ENCODE data around the gene ABCC12.

ABCC12 gene

GRCh38 chr16:48131201-48131935 lies 24.4 kb downstream of the ABCC12 start:
- no peak for DNase-seq

GRCh38 chr16:48129926-48130325 lies 25.9 kb downstream of the ABCC12 start:
- DNase-seq, result no peak

GRCh38 chr16:48128769-48129168 lies 27.0 kb downstream of the ABCC12 start:
- DNase-seq, result no peak

- no peak for DNase-seq
Observed at GRCh38 chr16:48126801-48127644, 28.8 kb downstream of the ABCC12 start.

GRCh38 chr16:48125888-48126287 lies 29.9 kb downstream of the ABCC12 start:
- no peak for DNase-seq

- DNase-seq, result no peak
Observed at GRCh38 chr16:48124266-48124665, 31.5 kb downstream of the ABCC12 start.

- DNase-seq, result no peak
Observed at GRCh38 chr16:48123104-48123788, 32.5 kb downstream of the ABCC12 start.

GRCh38 chr16:48121276-48121675 lies 34.5 kb downstream of the ABCC12 start:
- DNase-seq, result no peak

GRCh38 chr16:48118841-48119240 lies 37.0 kb downstream of the ABCC12 start:
- DNase-seq, result no peak

GRCh38 chr16:48117217-48118105 lies 38.3 kb downstream of the ABCC12 start:
- peak; percentile 0 for DNase-seq

- DNase-seq, result no peak
Observed at GRCh38 chr16:48115299-48115698, 40.5 kb downstream of the ABCC12 start.

GRCh38 chr16:48114410-48114809 lies 41.4 kb downstream of the ABCC12 start:
- no peak for DNase-seq

- DNase-seq, result no peak
Observed at GRCh38 chr16:48113471-48113870, 42.3 kb downstream of the ABCC12 start.

GRCh38 chr16:48113001-48113400 lies 42.8 kb downstream of the ABCC12 start:
- no peak for DNase-seq

GRCh38 chr16:48112600-48112999 lies 43.2 kb downstream of the ABCC12 start:
- DNase-seq, result no peak

GRCh38 chr16:48110982-48111381 lies 44.8 kb downstream of the ABCC12 start:
- no peak for DNase-seq

GRCh38 chr16:48110000-48110399 lies 45.8 kb downstream of the ABCC12 start:
- DNase-seq, result no peak

GRCh38 chr16:48109475-48109874 lies 46.3 kb downstream of the ABCC12 start:
- no peak for DNase-seq

- no peak for DNase-seq
Observed at GRCh38 chr16:48106446-48106845, 49.3 kb downstream of the ABCC12 start.

Data from KG1 (cell line).